ENCODE data around the gene CBLB. TPM values are rescaled to one million over a fixed set of nuclear protein-coding genes. Genes with fewer than 3 reads are reported as not detected.

Gene CBLB
- total and polyA plus RNA-seq, 8 donors = 5.3 to 23.3 (median 10.4) TPM

- no peak for TF ChIP-seq CTCF (IDR thresholded peaks at IDR 0.05)
- Histone ChIP-seq H3K9me3 (no peaks in the 10 kb centered on the region), H3K4me3 (no peak overlapping the region), H3K27me3 (no peaks in the 10 kb centered on the region), H3K4me1 (peaks cover 0 to 11% (median 10%) of the 10 kb centered on the region in 3 donors), H3K27ac (no peak overlapping the region), H3K36me3 (no peaks in the 10 kb centered on the region)
- no peak for DNase-seq
- FAIRE-seq = no peak
- WGBS, 2 donors = 58 to 64% methylated on average over 5 of the region's 5 CpGs
- no peak for ATAC-seq
- intact Hi-C loops (cut with DNase I) = no loop called here
Observed at GRCh38 chr3:105800320-105800719, 68.5 kb downstream of the CBLB start.

- ATAC-seq (no peak), DNase-seq (no peak), FAIRE-seq (no peak)
- Histone ChIP-seq H3K9me3 (no peaks in the 10 kb centered on the region), H3K4me1 (peaks cover 0 to 11% (median 10%) of the 10 kb centered on the region in 3 donors), H3K27me3 (no peaks in the 10 kb centered on the region), H3K36me3 (no peaks in the 10 kb centered on the region), H3K4me3 (no peak overlapping the region), H3K27ac (no peak overlapping the region)
- TF ChIP-seq CTCF (IDR thresholded peaks at IDR 0.05) = no peak
- intact Hi-C loops (cut with DNase I) = no loop called here
- WGBS, 2 donors = 63 to 82% methylated on average over 3 of the region's 3 CpGs
Observed at GRCh38 chr3:105799286-105799685, 69.5 kb downstream of the CBLB start.

GRCh38 chr3:105798381-105798934, 70.4 kb downstream of the CBLB start:
- no peaks in the 10 kb centered on the region for H3K9me3 ChIP-seq
- no peaks in the 10 kb centered on the region for H3K27me3 ChIP-seq
- WGBS, 2 donors = 5 to 17% methylated on average over 1 of the region's 1 CpG
- no peak overlapping the region for H3K27ac ChIP-seq
- H3K4me1 ChIP-seq = peaks cover 0 to 11% (median 10%) of the 10 kb centered on the region in 3 donors
- H3K4me3 ChIP-seq = no peak overlapping the region
- no peaks in the 10 kb centered on the region for H3K36me3 ChIP-seq
- TF ChIP-seq CTCF (IDR thresholded peaks at IDR 0.05) = no peak
- ATAC-seq = no peak
- no peak for FAIRE-seq
- no peak for DNase-seq
- intact Hi-C loops (cut with DNase I) = no loop called here

GRCh38 chr3:105793040-105793439, 75.8 kb downstream of the CBLB start:
- ATAC-seq (no peak), DNase-seq (no peak), FAIRE-seq (no peak)
- no peaks in the 10 kb centered on the region for H3K9me3 ChIP-seq
- 88 to 89% methylated on average over 2 of the region's 2 CpGs for WGBS, 2 donors
- H3K27me3 ChIP-seq = no peaks in the 10 kb centered on the region
- intact Hi-C loops (cut with DNase I) = no loop called here
- H3K27ac ChIP-seq = no peak overlapping the region
- no peaks in the 10 kb centered on the region for H3K36me3 ChIP-seq
- no peaks in the 10 kb centered on the region for H3K4me1 ChIP-seq
- TF ChIP-seq CTCF (IDR thresholded peaks at IDR 0.05) = no peak
- H3K4me3 ChIP-seq = no peak overlapping the region

- H3K4me3 ChIP-seq = no peak overlapping the region
- ATAC-seq = peak; percentile 38 to 78 (median 69)
- 73 to 75% methylated on average over 6 of the region's 6 CpGs for WGBS, 2 donors
- TF ChIP-seq CTCF (IDR thresholded peaks at IDR 0.05) = no peak
- FAIRE-seq = no peak
- no peaks in the 10 kb centered on the region for H3K27me3 ChIP-seq
- H3K4me1 ChIP-seq = peaks cover 0 to 4% (median 0%) of the 10 kb centered on the region in 3 donors
- H3K27ac ChIP-seq = no peak overlapping the region
- intact Hi-C loops (cut with DNase I) = no loop called here
- no peaks in the 10 kb centered on the region for H3K36me3 ChIP-seq
- H3K9me3 ChIP-seq = no peaks in the 10 kb centered on the region
- peak in 3 of 6 donors; percentile 6 to 29 (median 15) for DNase-seq
Observed at GRCh38 chr3:105791919-105792786, 76.7 kb downstream of the CBLB start.
